Neural cell (in vitro differentiated cells): ENCODE results near the gene CCR6.

Experiments
- CTCF ChIP-seq: fragments of 450-650 bp; IDR thresholded peaks from 2 replicates; pipeline ENCODE4 v1.5.1; 2014; ENCODE audit warnings: antibody characterized with exemption, mild to moderate bottlenecking, moderate library complexity; ENCODE audit not compliant: poor library complexity, severe bottlenecking
- EP300 ChIP-seq: fragments of 450-650 bp; conservative IDR thresholded peaks from 2 replicates; pipeline ENCODE4 v1.6.1; 2014; ENCODE audit warnings: antibody characterized with exemption, mild to moderate bottlenecking, moderate library complexity; ENCODE audit not compliant: poor library complexity, severe bottlenecking
- EZH2 ChIP-seq: fragments of 200-600, 300-800 bp; shearing (Covaris generic), sonication (generic); IDR thresholded peaks from 2 replicates; pipeline ENCODE4 v1.6.1; 2014; ENCODE audit warnings: antibody characterized with exemption, low read length, borderline replicate concordance, mild to moderate bottlenecking; ENCODE audit not compliant: insufficient read depth, poor library complexity, severe bottlenecking
- POLR2AphosphoS5 ChIP-seq: IDR thresholded peaks from 2 replicates; pipeline ENCODE4 v1.6.1; 2012
- RAD21 ChIP-seq: fragments of 450-650 bp; conservative IDR thresholded peaks from 2 replicates; pipeline ENCODE4 v1.6.1; 2014; ENCODE audit warnings: antibody characterized with exemption, mild to moderate bottlenecking, moderate library complexity

- TF ChIP-seq CTCF: no peak
- TF ChIP-seq POLR2AphosphoS5: no peak
- no peak for TF ChIP-seq RAD21
- no peak for TF ChIP-seq EZH2
- no peak for TF ChIP-seq EP300
Measured at GRCh38 chr6:167077241-167077932, 45.5 kb upstream of the CCR6 start.
